HG02943 (cell line): ENCODE measurements around the gene ZBTB7A.
"Not testable (repeated sequence)": the region's sequence is repeated elsewhere in the genome, so short reads cannot be mapped to it uniquely, and the experiment has no call there.

ENCODE experiments used
- ATAC-seq: cut with Tn5 transposase; IDR thresholded peaks from one replicate; pipeline ENCODE4 v1.9.1; 2021; ENCODE audit warnings: mild to moderate bottlenecking, low read depth, moderate library complexity; ENCODE audit not compliant: unreplicated experiment

The ZBTB7A gene

GRCh38 chr19:4000798-4001197 lies 65.9 kb downstream of the ZBTB7A start:
- ATAC-seq, result not testable (repeated sequence)

GRCh38 chr19:3998667-3999412 lies 67.9 kb downstream of the ZBTB7A start:
- not testable (repeated sequence) for ATAC-seq

GRCh38 chr19:3995607-3996006 lies 71.1 kb downstream of the ZBTB7A start:
- no peak for ATAC-seq
